Ovary (tissue), 3 donors: ENCODE measurements around the gene OCA2.
"Not testable (repeated sequence)": the region's sequence is repeated elsewhere in the genome, so short reads cannot be mapped to it uniquely, and the experiment has no call there.

Source experiments
- POLR2A ChIP-seq: fragments of 450-650 bp; IDR thresholded peaks from one replicate; pipeline ENCODE4 v1.6.1; 2017; ENCODE audit warnings: antibody characterized with exemption, mild to moderate bottlenecking, moderate library complexity
- TF ChIP-seq, protein P1 (sequence below), 3 donors: fragments of 450-650 bp in 2 of 3; fragments of 200-600 bp in 1 of 3; IDR thresholded peaks; one replicate each; pipeline versions ENCODE4 v1.5.1 to v1.8.0; 2016 to 2022; ENCODE audit warnings: antibody characterized with exemption in 3 of 3, mild to moderate bottlenecking in 1 of 3
- donor health status: DM: no; HTN: no; CAD: no.

DNA sequence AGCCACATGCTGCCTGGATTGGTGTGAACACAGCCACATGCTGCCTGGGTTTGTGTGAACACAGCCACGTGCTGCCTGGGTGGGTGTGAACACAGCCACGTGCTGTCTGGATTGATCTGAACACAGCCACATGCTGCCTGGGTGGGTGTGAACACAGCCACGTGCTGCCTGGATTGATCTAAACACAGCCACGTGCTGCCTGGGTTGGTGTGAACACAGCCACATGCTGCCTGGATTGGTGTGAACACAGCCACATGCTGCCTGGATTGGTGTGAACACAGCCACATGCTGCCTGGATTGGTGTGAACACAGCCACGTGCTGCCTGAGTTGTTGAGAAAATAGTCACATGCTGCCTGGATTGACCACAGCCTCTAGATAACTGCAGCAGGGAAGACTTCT lies 250.2 kb downstream of the OCA2 start:
- not testable (repeated sequence) for TF ChIP-seq POLR2A
- TF ChIP-seq, protein P1, sequence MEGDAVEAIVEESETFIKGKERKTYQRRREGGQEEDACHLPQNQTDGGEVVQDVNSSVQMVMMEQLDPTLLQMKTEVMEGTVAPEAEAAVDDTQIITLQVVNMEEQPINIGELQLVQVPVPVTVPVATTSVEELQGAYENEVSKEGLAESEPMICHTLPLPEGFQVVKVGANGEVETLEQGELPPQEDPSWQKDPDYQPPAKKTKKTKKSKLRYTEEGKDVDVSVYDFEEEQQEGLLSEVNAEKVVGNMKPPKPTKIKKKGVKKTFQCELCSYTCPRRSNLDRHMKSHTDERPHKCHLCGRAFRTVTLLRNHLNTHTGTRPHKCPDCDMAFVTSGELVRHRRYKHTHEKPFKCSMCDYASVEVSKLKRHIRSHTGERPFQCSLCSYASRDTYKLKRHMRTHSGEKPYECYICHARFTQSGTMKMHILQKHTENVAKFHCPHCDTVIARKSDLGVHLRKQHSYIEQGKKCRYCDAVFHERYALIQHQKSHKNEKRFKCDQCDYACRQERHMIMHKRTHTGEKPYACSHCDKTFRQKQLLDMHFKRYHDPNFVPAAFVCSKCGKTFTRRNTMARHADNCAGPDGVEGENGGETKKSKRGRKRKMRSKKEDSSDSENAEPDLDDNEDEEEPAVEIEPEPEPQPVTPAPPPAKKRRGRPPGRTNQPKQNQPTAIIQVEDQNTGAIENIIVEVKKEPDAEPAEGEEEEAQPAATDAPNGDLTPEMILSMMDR (IDR thresholded peaks at IDR 0.05): not testable (repeated sequence)
